ENCODE results near the gene DIDO1.

- TF ChIP-seq, protein P1, sequence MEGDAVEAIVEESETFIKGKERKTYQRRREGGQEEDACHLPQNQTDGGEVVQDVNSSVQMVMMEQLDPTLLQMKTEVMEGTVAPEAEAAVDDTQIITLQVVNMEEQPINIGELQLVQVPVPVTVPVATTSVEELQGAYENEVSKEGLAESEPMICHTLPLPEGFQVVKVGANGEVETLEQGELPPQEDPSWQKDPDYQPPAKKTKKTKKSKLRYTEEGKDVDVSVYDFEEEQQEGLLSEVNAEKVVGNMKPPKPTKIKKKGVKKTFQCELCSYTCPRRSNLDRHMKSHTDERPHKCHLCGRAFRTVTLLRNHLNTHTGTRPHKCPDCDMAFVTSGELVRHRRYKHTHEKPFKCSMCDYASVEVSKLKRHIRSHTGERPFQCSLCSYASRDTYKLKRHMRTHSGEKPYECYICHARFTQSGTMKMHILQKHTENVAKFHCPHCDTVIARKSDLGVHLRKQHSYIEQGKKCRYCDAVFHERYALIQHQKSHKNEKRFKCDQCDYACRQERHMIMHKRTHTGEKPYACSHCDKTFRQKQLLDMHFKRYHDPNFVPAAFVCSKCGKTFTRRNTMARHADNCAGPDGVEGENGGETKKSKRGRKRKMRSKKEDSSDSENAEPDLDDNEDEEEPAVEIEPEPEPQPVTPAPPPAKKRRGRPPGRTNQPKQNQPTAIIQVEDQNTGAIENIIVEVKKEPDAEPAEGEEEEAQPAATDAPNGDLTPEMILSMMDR (IDR thresholded peaks at IDR 0.05) = no peak
- no peak for TF ChIP-seq POLR2AphosphoS5 (IDR thresholded peaks at IDR 0.05)
Observed at GRCh38 chr20:62879275-62880146, 46.8 kb downstream of the DIDO1 start.
